Ammon's horn (tissue), 1 donor: Measurements from ENCODE around the gene S1PR2.
A peak's percentile ranks its signal among the peaks of the same experiment; 100 is the strongest.
"Not testable (repeated sequence)": the region's sequence is repeated elsewhere in the genome, so short reads cannot be mapped to it uniquely, and the experiment has no call there.

ENCODE experiments used
- DNase-seq: peaks from one replicate; pipeline ENCODE4 v3.0.0-alpha.2; 2016; ENCODE audit warnings: low spot score

Gene S1PR2

GRCh38 chr19:10252707-10253106 is 21.6 kb upstream of the S1PR2 start:
- DNase-seq: no peak

GRCh38 chr19:10251792-10252694 is 20.9 kb upstream of the S1PR2 start, which contains the start of gene MRPL4:
Gene MRPL4, plus strand, starts transcription at chr19:10252214. Its CDS starts 40 bp downstream, at chr19:10252254.
- DNase-seq: peak; percentile 99

DNA sequence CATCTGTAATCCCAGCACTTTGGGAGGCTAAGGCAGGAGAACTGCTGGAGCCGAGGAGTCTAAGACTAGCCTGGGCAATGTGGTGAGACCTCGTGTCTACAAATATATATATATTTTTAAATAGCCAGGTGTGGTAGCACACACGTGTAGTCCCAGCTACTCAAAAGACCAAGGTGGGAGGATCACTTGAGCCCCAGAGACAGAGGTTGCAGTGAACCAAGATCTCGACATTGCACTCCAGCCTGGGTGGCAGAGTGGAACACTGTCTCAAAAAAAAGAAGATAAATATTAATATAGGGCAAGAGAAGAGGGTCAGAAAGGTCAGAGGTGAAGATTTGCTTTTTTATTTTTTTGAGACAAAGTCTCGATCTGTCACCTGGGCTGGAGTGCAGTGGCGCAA is 15.4 kb upstream of the S1PR2 start:
- DNase-seq: no peak

DNA sequence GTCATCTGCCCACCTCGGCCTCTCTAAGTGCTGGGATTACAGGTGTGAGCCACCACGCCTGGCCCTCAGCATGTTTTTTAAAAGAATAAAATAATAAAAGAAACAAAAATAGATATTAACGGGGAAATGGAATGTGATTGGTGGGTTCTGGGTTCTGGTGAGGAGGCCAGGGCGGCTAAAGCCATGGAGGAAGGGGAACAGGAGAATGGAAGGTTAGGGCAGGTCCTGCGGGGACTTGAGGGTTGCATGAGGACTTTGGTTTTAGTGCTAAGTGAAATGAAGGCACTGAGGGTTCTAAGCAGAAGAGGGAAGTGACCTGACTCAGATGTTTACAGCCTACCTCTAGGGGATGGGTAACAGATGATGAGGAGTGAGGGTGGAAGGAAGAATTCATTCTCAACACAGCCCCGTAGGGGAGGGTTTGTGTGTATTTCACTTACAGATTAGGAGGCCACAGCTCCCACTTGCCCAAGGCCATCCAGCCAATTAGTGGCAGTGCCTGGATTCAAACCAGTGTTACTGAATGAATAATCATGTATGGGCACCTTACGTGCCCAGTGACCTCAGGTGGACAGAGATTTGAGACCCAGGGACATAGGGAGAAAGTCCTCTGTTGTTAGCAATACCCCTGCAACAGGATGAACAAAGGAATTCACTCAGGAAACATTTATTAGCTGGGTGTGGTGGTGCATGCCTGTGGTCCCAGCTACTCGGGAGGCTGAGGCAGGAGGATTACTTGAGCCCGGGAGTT is 14.2 kb upstream of the S1PR2 start:
- DNase-seq: no peak

DNA sequence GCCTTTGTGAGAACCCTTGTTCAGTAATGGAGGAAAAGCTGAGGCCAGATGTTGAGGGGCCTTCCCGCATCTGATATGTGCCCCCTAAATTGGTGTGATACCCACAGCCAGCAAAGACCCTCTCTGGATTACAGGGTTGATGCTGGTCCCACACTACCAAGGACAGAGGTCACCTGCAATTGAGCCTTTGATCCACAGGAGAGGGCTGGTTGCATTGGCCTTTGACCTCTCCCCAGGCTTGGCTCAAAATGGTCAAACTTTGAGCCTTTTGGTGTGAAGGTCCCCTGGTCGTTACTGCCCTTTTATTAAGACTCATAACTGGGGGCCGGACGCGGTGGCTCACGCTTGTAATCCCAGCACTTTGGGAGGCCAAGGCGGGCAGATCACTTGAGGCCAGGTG is 12.5 kb upstream of the S1PR2 start:
- no peak for DNase-seq

GRCh38 chr19:10241826-10242449 is 10.8 kb upstream of the S1PR2 start:
- DNase-seq: not testable (repeated sequence)

DNA sequence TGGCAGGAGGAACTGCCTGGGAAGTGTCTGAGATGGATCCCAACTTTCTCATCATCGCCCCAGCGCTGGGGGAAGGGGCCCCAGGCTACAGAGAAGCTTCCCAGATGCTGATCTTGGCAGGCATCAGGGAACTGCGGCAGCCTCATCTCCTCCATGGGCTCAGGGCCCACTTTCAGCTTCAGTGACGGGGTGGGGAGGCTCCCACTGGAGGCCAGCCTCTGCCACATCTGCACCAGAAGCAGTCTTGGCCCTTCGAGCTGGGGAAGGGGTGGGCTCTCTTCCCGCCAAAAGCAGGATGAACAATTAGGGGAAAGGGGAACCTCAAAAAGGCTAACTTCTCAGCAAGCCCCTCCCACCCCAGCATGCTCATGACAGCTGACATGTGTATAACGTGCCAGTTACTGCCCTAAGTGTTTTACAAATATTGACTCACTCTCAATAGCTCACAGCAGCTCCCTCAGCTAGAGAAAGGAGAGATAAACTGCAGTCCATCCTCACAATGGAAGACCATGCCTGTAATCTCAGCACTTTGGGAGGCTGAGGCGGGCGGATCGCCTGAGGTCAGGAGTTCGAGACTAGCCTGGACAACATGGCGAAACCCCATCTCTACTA is 7.1 kb upstream of the S1PR2 start:
- no peak for DNase-seq

DNA sequence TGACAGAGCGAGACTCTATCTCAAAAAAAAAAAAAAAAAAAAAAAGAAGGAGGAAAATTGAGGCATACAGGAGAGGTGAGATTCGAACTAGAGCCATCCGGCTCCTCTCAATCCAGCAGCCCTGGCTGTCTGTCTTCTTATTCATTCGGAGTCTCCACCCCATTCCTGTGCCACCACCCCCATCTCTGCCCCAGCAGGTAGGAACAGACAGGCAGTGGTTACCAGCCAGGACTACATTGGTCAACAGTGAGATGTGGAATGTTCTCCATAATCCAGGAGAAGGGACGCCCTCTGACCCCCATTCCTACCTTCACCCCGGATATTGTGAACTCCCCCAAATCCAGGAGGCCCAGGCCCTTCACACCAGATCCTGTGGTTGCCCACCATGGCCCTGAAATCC is 6.6 kb upstream of the S1PR2 start:
- DNase-seq: no peak

DNA sequence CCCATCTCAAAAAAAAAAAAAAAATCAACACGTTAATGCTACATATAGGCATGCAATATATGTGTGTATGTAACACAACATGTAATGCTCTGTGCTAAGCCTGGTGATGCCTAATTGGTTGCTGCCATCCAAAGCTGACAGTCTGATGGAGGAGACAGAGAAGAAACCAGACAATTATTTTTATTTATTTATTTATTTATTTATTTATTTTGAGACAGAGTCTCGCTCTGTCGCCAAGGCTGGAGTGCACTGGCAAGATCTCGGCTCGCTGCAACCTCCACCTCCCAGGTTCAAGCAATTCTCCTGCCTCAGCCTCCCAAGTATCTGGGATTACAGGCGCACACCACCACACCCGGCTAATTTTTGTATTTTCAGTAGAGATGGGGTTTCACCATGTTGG is 4.3 kb upstream of the S1PR2 start:
- DNase-seq: not testable (repeated sequence)

DNA sequence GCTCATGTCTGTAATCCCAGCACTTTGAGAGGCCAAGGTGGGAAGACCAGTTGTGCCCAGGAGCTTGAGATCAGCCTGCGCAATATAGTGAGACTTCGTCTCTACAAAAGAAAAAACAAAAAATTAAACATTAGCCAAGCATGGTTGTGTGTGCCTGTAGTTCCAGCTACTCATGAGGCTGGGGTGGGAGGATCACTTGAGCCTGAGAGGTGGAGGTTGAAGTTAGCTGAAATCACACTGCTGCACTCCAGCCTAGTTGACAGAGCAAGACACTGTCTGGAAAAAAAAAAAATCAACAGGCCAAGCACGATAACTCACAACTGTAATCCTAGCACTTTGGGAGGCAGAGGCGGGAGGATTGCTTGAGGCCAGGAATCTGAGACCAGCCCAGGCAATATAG is 3.9 kb upstream of the S1PR2 start:
- no peak for DNase-seq

DNA sequence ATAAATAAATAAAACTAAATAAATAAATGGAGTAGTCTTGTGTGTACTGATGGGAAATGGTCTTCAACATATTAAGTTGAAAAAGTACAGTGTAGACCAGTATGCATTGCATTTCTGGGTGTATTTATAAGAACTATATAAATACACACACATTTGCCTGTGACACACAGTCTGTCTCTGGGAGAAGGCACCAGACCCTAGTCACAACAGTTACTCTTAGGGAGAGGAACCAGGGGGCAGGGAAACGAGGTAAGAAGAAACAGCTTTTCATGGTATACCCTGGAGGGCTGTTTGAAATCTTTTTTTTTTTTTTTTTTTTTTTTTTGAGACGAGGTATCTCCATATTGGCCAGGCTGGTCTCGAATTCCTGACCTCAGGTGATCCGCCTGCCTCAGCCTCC is 2.8 kb upstream of the S1PR2 start:
- no peak for DNase-seq

GRCh38 chr19:10231612-10232228 is 589 bp upstream of the S1PR2 start:
- no peak for DNase-seq

GRCh38 chr19:10230173-10230860 is 814 bp downstream of the S1PR2 start:
- DNase-seq: no peak

DNA sequence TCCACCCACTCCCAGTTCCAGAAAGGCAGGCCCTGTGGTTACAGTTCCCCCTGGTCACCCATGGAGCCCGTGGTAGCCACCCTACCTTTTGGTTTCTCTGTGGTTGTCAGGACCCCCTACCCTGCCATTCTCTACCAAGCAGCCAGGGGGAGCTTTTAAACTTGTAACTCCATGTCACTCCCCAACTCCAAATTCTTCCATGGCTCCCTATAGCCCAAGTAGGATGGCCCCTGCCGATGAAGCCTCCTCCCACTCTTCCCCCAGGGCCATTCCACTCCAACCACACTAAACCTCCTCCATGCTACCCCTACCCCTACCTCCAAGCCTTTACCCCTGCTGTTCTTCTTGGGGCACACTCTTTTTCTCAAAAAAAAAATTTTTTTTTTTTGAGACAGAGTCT is 2.2 kb downstream of the S1PR2 start:
- DNase-seq: no peak

GRCh38 chr19:10228393-10228792 is 2.7 kb downstream of the S1PR2 start:
- DNase-seq: no peak

- peak; percentile 97 for DNase-seq
Measured at GRCh38 chr19:10227026-10227971, 3.8 kb downstream of the S1PR2 start.

DNA sequence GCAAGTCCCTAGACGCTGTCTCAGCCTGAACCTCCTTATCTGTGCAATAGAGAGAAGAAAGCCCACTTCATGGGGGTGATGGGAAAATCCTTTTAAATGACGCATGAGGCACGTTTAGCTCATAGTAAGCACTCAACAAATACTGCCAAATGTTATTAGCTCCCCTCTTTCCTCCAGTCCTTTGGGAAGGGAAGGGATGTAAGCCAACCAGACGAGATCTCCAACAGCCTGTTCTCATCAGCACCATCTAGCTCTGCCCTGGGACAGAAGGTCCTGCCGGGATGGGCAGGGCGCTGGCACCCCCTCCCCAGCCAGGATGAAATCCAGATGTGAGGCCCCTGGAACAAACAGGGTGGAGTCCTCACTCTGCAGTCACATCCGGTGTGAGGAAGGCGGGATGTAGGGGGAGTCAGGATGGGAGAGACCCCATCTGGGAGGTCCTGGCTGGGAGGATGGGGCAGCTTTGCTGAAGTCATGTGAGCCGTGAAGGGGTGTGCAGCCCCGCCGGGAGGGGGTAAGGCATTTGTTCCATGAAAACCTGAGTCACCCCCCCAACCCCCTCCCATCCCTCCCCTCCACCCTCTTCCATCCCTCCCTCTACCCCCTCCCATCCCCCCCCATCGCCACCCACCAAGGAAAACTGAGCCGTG is 4.6 kb downstream of the S1PR2 start:
- DNase-seq: peak; percentile 37

DNA sequence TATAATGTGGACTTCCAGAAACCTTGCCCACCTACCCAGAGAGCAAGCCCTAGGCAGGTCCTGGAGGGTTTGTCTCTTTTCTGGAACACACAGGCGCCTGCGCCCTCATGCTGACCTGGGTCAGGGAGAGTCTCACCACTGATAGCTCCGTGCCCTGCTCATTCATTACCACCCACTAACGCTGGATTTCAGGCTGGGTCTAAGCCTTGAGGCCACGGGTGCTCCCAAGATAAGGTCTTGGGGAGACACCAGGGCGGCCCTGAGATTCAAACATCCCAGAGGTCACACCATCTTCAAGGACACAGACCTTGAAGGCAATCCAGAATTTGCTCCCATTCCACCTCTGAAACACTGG is 5.1 kb downstream of the S1PR2 start:
- DNase-seq: no peak

DNA sequence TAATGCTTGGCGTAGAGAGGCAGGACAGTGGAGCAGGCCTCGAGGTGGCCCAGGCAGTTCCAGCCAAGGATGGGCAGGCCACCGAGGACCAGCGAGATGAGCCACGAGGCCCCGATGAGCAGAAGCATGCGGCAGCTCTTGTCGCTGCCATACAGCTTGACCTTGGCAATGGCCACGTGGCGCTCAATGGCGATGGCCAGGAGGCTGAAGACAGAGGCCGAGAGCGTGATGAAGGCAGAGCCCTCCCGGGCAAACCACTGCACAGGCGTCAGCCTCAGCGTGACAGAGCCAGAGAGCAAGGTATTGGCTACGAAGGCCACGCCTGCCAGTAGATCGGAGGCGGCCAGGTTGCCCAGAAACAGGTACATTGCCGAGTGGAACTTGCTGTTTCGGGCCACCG is 6.8 kb downstream of the S1PR2 start:
- no peak for DNase-seq
